Gastrocnemius medialis (tissue), 4 donors: ENCODE measurements around the gene KRT27. TPM values are rescaled to one million over a fixed set of nuclear protein-coding genes. Genes with fewer than 3 reads are reported as not detected.

Source experiments
- ATAC-seq, 2 donors: fragments of 150-250 bp; one replicate each; pipeline ENCODE4 v1.9.1; 2016
- DNase-seq, 2 donors: peaks; one replicate each; pipeline ENCODE4 v3.0.0-alpha.2; 2019
- H3K27ac ChIP-seq, 4 donors: fragments of 200-600 bp; sonication (generic); 1 replicate in 1 of 4; 2 replicates in 3 of 4; pipeline ENCODE4 v1.5.1; 2016 to 2018; ENCODE audit warnings: mild to moderate bottlenecking in 2 of 4, moderate library complexity in 1 of 4
- H3K27me3 ChIP-seq, 3 donors: fragments of 200-600 bp; sonication (generic) in 2 of 3; 1 replicate in 1 of 3; 2 replicates in 2 of 3; pipeline versions ENCODE4 v1.5.1 to v1.6.0; 2016 to 2019; ENCODE audit warnings: mild to moderate bottlenecking in 1 of 3, moderate library complexity in 1 of 3
- H3K36me3 ChIP-seq, 2 donors: fragments of 200-600 bp; sonication (generic) in 1 of 2; one replicate each; pipeline ENCODE4 v1.5.1; 2017 to 2018
- H3K4me1 ChIP-seq, 2 donors: fragments of 200-600 bp; sonication (generic) in 1 of 2; one replicate each; pipeline ENCODE4 v1.5.1; 2016 to 2017; ENCODE audit warnings: mild to moderate bottlenecking in 2 of 2
- H3K4me3 ChIP-seq, 4 donors: fragments of 200-600 bp; sonication (generic) in 3 of 4; 1 replicate in 1 of 4; 2 replicates in 3 of 4; pipeline ENCODE4 v1.5.1; 2016 to 2019; ENCODE audit warnings: mild to moderate bottlenecking in 2 of 4
- H3K9me3 ChIP-seq, 3 donors: fragments of 200-600 bp; sonication (generic) in 2 of 3; 1 replicate in 1 of 3; 2 replicates in 2 of 3; pipeline ENCODE4 v1.5.1; 2016 to 2019
- POLR2A ChIP-seq, 2 donors: fragments of 450-650 bp; IDR thresholded peaks; one replicate each; pipeline ENCODE4 v1.6.1; 2017; ENCODE audit warnings: antibody characterized with exemption in 2 of 2, mild to moderate bottlenecking in 2 of 2, moderate library complexity in 2 of 2
- in situ Hi-C, 4 donors: fragments of 200-750 bp; cut with MboI; loops; one replicate each; pipeline versions ENCODE4 v1.15.0 to v1.8.0; 2017; ENCODE audit warnings: low sequenced_read_pairs in 4 of 4
- intact Hi-C: fragments of 100-400 bp; cut with DNase I; formaldehyde crosslinking; loops from one replicate; pipeline ENCODE4 v1.15.1; 2023; ENCODE audit warnings: low total_unique reads
- total RNA-seq, 4 donors: library from RNA; depleted of rRNA; stranded (reverse); fragments of >200 nt; gene quantifications; one replicate each; pipeline versions ENCODE4 v1.1.0 to v1.2.3, GENCODE V29; 2016
- TF ChIP-seq, protein P1 (sequence below), 5 experiments: fragments of 450-650 bp in 3 of 5; fragments of 200-600 bp in 2 of 5; sonication (generic) in 2 of 5; IDR thresholded peaks in 4 of 5; conservative IDR thresholded peaks in 1 of 5; 1 replicate in 4 of 5; 2 replicates in 1 of 5; pipeline ENCODE4 v1.5.1; 2016 to 2019; ENCODE audit warnings: antibody characterized with exemption in 5 of 5, mild to moderate bottlenecking in 3 of 5, moderate library complexity in 3 of 5

Gene KRT27
- total RNA-seq, 4 donors from 2014 or later, result not detected

DNA sequence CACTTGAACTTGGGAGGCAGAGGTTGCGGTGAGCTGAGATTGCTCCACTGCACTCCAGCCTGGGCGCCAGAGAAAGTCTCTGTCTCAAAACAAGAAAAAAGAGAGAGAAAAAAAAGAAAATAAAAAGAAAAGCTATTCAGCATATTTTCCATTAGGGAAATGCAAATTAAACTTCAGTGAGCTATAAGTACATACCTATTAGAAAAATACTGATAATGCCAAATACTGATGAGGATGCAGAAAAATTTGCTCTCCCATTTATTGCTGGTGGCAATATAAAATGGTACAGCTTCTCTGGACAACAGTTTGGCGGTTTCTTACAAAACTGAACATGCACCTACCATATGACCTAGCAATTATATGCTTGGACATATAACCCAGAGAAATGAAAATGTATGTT lies 30.3 kb upstream of the KRT27 start:
- intact Hi-C loops, result loop anchor here (10.0 kb wide), 1 partner anchor 168 kb away; the partner anchor contains the start of gene SMARCE1
- peaks cover 0 to 11% of the 10 kb centered on the region in 2 donors for H3K36me3 ChIP-seq
- peaks cover 6 to 41% (median 12%) of the 10 kb centered on the region in 3 donors for H3K27me3 ChIP-seq
- TF ChIP-seq POLR2A (IDR thresholded peaks at IDR 0.05), result no peak
- TF ChIP-seq, protein P1, sequence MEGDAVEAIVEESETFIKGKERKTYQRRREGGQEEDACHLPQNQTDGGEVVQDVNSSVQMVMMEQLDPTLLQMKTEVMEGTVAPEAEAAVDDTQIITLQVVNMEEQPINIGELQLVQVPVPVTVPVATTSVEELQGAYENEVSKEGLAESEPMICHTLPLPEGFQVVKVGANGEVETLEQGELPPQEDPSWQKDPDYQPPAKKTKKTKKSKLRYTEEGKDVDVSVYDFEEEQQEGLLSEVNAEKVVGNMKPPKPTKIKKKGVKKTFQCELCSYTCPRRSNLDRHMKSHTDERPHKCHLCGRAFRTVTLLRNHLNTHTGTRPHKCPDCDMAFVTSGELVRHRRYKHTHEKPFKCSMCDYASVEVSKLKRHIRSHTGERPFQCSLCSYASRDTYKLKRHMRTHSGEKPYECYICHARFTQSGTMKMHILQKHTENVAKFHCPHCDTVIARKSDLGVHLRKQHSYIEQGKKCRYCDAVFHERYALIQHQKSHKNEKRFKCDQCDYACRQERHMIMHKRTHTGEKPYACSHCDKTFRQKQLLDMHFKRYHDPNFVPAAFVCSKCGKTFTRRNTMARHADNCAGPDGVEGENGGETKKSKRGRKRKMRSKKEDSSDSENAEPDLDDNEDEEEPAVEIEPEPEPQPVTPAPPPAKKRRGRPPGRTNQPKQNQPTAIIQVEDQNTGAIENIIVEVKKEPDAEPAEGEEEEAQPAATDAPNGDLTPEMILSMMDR (IDR thresholded peaks at IDR 0.05 in 4 of 5, conservative IDR thresholded peaks at IDR 0.05 in 1 of 5), result no peak
- H3K9me3 ChIP-seq, result no peaks in the 10 kb centered on the region
- ATAC-seq (no peak), DNase-seq (no peak)
- H3K27ac ChIP-seq, result no peak overlapping the region
- in situ Hi-C loops, result loop anchor here in 2 of 4 donors (10.0 to 25.0 kb wide), 2 partner anchors 850 to 862 kb away; no protein-coding TSS in a partner anchor
- peaks cover under 1 to 2% of the 10 kb centered on the region in 2 donors for H3K4me1 ChIP-seq
- H3K4me3 ChIP-seq, result no peak overlapping the region

DNA sequence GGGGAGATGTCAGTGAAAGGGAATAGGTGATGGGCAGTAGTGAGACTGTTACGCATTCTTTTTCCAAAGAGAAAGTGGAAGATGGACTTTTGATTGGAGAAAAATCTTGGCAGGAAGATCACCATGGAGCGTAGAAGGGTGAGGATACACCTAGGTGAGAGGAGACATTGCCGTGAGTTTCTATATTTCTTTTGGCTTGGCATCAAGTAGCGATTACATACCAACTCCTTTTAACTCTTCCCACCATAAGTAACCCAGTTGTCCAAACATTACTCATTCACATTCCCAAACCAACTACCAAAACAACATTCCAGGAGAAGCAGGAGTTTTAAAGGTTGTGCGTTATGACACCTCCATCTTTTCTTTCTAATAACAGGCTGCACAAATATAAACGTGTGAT lies 28.1 kb upstream of the KRT27 start:
- intact Hi-C loops, result loop anchor here (10.0 kb wide), 1 partner anchor 166 kb away; the partner anchor contains the start of gene SMARCE1
- no peaks in the 10 kb centered on the region for H3K4me1 ChIP-seq
- in situ Hi-C loops, result loop anchor here in 2 of 4 donors (10.0 to 25.0 kb wide), 2 partner anchors 852 to 864 kb away; no protein-coding TSS in a partner anchor
- H3K36me3 ChIP-seq, result no peaks in the 10 kb centered on the region
- peaks cover 9 to 51% (median 30%) of the 10 kb centered on the region in 3 donors for H3K27me3 ChIP-seq
- no peak overlapping the region for H3K4me3 ChIP-seq
- TF ChIP-seq, protein P1 (IDR thresholded peaks at IDR 0.05 in 4 of 5, conservative IDR thresholded peaks at IDR 0.05 in 1 of 5), result no peak
- TF ChIP-seq POLR2A (IDR thresholded peaks at IDR 0.05), result no peak
- no peaks in the 10 kb centered on the region for H3K9me3 ChIP-seq
- ATAC-seq (no peak), DNase-seq (no peak)
- H3K27ac ChIP-seq, result no peak overlapping the region

DNA sequence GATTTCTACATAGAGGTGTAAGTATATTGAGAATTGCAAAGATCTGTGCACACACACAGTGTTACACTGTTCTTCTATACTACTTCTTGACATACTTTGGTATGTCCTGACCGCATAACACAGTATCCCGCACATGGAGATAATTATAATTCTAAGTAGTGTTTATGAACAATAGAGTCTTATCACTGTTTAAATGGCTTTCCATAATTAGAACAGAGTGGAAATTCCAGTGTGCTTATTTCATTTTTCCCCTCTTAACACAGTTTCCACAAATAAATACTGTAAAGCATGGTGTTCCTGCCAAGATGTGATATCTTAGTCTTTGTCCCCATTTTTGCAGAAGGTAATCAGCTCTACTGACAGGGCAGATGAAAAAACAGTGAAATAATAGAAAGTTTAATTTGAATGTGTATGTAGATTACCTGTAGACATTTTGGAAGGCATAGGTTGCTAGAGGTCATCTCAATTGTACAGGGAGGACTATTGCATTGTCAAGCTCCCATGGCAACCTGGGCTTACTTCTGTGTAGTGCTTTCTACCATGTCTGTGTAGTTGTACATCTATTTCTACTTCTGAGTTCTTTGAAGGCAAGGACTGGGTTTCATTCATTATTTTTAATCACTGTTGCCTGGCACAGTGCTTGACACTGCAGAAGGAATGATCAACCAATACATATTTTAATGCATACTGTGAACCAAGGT lies 27.5 kb upstream of the KRT27 start:
- intact Hi-C loops (loop anchor here (10.0 kb wide), 1 partner anchor 165 kb away; the partner anchor contains the start of gene SMARCE1), in situ Hi-C loops (loop anchor here in 3 of 4 donors (10.0 to 25.0 kb wide), 3 partner anchors 852 to 865 kb away; no protein-coding TSS in a partner anchor)
- H3K27ac ChIP-seq, result no peak overlapping the region
- no peaks in the 10 kb centered on the region for H3K4me1 ChIP-seq
- ATAC-seq, result no peak
- TF ChIP-seq, protein P1 (IDR thresholded peaks at IDR 0.05 in 4 of 5, conservative IDR thresholded peaks at IDR 0.05 in 1 of 5), result no peak
- TF ChIP-seq POLR2A (IDR thresholded peaks at IDR 0.05), result no peak
- H3K27me3 ChIP-seq, result peaks cover 15 to 56% (median 32%) of the 10 kb centered on the region in 3 donors
- H3K4me3 ChIP-seq, result no peak overlapping the region
- no peaks in the 10 kb centered on the region for H3K9me3 ChIP-seq
- DNase-seq, result no peak
- H3K36me3 ChIP-seq, result no peaks in the 10 kb centered on the region

GRCh38 chr17:40806131-40806530 lies 23.8 kb upstream of the KRT27 start:
- intact Hi-C loops, result no loop called here
- DNase-seq, result no peak
- in situ Hi-C loops, result loop anchor here in 2 of 4 donors (10.0 to 25.0 kb wide), 2 partner anchors 856 to 859 kb away; no protein-coding TSS in a partner anchor
- Histone ChIP-seq H3K27me3 (peaks cover 13 to 48% (median 32%) of the 10 kb centered on the region in 3 donors), H3K27ac (no peak overlapping the region), H3K4me3 (no peak overlapping the region), H3K9me3 (no peaks in the 10 kb centered on the region), H3K36me3 (no peaks in the 10 kb centered on the region), H3K4me1 (no peaks in the 10 kb centered on the region)
- no peak for ATAC-seq
- TF ChIP-seq POLR2A (IDR thresholded peaks at IDR 0.05), result no peak
- TF ChIP-seq, protein P1 (IDR thresholded peaks at IDR 0.05 in 4 of 5, conservative IDR thresholded peaks at IDR 0.05 in 1 of 5), result no peak
